GM21529 (cell line): ENCODE measurements around the gene PREB.

Experiments used
- ATAC-seq: cut with Tn5 transposase; IDR thresholded peaks from one replicate; pipeline ENCODE4 v1.9.1; 2021; ENCODE audit not compliant: unreplicated experiment

PREB gene

GRCh38 chr2:27083410-27084296 lies 50.8 kb downstream of the PREB start:
- ATAC-seq = no peak

- no peak for ATAC-seq
Observed at GRCh38 chr2:27082773-27083409, 51.5 kb downstream of the PREB start.

- no peak for ATAC-seq
Observed at GRCh38 chr2:27081984-27082772, 52.3 kb downstream of the PREB start.
